Activated gamma-delta T cell treated with Interleukin-2 at 50 U/mL for 16 hours (primary cell): Measurements from ENCODE around the gene PSMD13.

ENCODE experiments used
- DNase-seq: peaks from one replicate; pipeline ENCODE4 v3.0.0-alpha.2; 2020

The PSMD13 gene

GRCh38 chr11:252666-253065 is 15.9 kb downstream of the PSMD13 start:
- DNase-seq, result no peak

DNA sequence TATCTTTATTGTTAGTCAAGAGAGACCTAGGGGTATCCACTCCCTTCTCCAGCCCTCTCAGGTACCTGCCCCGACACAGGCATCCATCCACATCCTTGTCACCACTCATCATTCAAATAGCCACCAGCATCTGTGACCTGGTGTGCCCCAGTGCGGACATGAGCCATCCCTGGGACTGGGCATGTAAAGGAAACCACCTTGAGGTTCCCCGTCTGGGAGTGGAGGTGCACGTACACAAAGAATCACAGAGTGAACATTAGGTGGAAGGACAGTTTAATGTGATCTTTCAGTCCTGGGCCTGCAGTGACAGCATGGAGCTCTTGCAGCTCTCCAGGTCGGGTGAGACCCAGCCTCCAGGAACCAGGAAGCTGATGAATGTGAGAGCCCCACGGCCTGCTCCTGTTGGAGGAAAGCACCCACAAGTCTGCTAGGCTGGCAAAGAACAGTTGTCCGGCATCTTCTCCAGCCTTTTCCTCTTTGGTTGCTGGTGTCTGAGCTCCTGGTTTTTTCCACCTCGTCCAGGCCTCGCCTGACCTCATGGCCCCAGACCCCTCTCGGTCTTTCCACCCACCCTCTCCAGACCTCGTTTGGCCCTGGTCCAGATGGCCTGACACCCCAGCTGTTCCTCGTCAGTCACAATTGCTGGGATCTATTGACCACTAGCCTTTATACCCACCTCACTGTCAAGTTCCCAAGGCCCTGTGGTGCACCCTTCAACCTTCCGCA is 16.5 kb downstream of the PSMD13 start:
- DNase-seq, result no peak

GRCh38 chr11:253886-254270 is 17.1 kb downstream of the PSMD13 start:
- DNase-seq, result no peak

- DNase-seq, result no peak
Measured at GRCh38 chr11:255176-255575, 18.4 kb downstream of the PSMD13 start.

DNA sequence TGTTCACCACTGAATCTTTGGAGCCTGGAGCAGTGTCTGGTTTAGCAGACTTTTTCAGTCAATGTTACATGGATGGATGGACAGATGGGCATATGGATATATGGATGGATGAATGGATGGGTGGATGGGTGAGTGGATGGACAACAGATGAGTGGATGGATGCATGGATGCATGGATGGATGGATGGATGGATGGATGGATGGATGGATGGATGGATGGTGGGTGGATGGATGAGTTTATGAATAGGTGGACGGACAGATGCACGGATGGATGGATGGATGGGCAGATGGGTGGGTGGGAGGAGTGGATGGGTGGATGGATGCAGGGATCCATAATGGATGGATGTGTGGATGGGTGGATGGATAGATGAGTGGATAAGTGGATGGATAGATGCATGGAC is 19.0 kb downstream of the PSMD13 start:
- no peak for DNase-seq

- no peak for DNase-seq
Measured at GRCh38 chr11:256952-257737, 20.4 kb downstream of the PSMD13 start.

- no peak for DNase-seq
Measured at GRCh38 chr11:257766-258493, 21.2 kb downstream of the PSMD13 start.

GRCh38 chr11:259413-259812 is 22.6 kb downstream of the PSMD13 start:
- no peak for DNase-seq

DNA sequence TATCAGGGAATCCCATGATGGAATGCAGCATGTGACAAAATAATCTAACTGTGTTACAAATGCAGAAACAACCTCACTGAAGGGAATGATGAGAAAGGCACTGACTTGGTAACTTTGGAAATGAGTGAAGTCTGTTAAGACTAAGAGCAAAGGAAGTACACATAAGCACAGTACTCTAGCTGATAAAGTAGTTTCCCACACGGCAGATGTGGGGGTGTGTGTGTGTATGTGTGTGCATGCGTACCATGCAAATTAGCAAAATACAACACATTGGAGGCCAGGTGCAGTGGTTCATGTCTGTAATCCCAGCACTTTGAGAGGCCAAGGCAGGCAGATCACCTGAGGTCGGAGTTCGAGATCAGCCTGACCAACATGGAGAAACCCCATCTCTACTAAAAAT is 24.8 kb downstream of the PSMD13 start:
- DNase-seq, result no peak

- no peak for DNase-seq
Measured at GRCh38 chr11:266676-267439, 30.1 kb downstream of the PSMD13 start.

GRCh38 chr11:267491-267994 is 30.8 kb downstream of the PSMD13 start:
- DNase-seq, result peak; percentile 59

- peak; percentile 61 for DNase-seq
Measured at GRCh38 chr11:268716-269145, 32.0 kb downstream of the PSMD13 start.

- peak; percentile 41 for DNase-seq
Measured at GRCh38 chr11:269146-269890, 32.5 kb downstream of the PSMD13 start.

- DNase-seq, result no peak
Measured at GRCh38 chr11:270451-271318, 33.9 kb downstream of the PSMD13 start.

DNA sequence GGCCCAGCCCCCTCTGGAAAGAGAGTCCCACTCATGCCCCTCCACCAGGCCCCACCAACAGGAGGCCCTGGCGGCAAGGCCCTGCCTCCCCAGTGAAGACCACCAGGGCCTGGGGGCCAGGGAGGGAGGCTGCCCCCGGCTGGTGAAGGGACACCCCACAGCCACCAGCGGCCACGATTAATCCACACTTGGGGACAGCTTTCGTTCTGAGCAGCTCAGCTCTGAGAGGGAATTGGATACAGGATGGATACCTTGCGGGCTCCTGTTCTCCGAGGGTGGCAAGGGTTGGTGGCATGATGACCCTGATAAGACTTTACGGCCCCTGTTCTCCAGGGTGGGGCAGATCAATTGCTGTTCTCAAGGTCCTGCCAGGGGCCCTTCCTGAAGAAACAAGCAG is 34.5 kb downstream of the PSMD13 start:
- no peak for DNase-seq

DNA sequence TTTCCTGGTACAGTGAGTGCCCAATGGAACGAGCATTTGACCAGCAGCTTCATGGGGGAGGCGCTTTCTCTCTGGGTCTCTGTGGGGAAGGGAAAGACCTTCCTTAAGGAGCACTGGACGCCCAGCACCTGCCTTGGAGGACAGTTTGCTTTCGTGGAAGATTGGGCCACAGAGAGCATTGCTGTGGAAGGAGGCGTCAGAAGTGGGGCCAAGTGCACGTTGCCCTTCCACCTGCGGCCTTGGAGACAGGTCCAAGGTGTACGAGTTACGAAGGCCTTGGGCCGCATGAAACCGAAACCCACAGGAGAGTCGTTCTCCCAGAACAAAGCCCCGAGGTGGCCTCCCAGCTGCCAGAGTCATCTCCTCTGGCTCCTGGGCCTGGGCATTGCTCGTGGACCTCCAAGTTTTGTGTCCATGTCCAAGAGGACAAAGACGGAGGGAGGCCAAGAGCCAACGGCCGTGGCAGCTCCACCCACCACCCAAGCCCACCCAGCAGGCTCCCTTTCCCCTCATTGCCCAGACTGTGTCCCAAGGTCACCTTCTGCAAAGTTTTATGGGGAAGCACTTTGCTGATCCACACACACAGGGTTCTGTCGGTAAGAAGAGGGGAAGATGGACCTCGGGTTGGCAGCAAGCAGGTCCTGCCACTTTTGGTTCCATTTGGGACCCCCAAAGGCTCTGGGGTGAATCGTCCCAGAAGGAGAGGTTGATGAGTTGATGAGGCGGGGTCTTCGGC is 35.6 kb downstream of the PSMD13 start:
- no peak for DNase-seq

GRCh38 chr11:272931-273198 is 36.1 kb downstream of the PSMD13 start:
- no peak for DNase-seq

- DNase-seq, result no peak
Measured at GRCh38 chr11:276219-276618, 39.4 kb downstream of the PSMD13 start.

- DNase-seq, result no peak
Measured at GRCh38 chr11:278001-278951, 41.5 kb downstream of the PSMD13 start, which contains the start of gene NLRP6. Gene NLRP6 (plus strand): TSS chr11:278407. CDS start chr11:278570, 163 bp downstream.
